Activated CD4-positive, alpha-beta T cell treated with anti-CD3 and anti-CD28 coated beads, Interleukin-2, amount 50 U/mL, for 24 hours (primary cell): ENCODE results near the gene KCNT1.
"Not testable (repeated sequence)": the region's sequence is repeated elsewhere in the genome, so short reads cannot be mapped to it uniquely, and the experiment has no call there.

Source experiments
- DNase-seq, 2 donors: peaks; one replicate each; pipeline ENCODE4 v3.0.0-alpha.2; 2020; ENCODE audit warnings: low read depth in 1 of 2, low spot score in 1 of 2

Gene KCNT1

GRCh38 chr9:135701959-135702721 lies at the start of gene KCNT1:
Gene KCNT1 (plus strand): TSS chr9:135702185. CDS start chr9:135702259, 74 bp downstream.
- peak; percentile 32 to 35 for DNase-seq

- DNase-seq: no peak
Measured at GRCh38 chr9:135655317-135655716, 46.7 kb upstream of the KCNT1 start.

- DNase-seq: no peak
Measured at GRCh38 chr9:135657416-135657815, 44.6 kb upstream of the KCNT1 start.

GRCh38 chr9:135659252-135659651 lies 42.7 kb upstream of the KCNT1 start:
- DNase-seq: no peak

DNA sequence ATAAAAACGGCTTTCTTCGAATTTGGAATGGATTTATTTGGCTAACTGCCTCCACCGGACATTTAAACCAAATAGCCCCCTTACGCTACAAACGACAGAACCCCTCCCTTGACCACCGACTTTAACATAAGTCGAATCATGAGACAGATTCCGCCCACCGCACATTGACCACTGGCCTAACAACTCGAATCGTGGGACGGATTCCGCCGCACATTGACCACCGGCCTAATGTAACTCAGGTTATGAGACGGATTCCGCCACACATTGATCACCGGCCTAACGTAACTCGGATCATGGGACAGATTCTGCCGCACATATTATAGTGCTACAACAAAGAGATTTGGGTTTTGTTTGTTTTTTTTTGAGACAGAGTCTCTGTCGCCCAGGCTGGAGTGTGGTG lies 41.6 kb upstream of the KCNT1 start:
- DNase-seq: no peak

- no peak for DNase-seq
Measured at GRCh38 chr9:135661816-135662560, 40.0 kb upstream of the KCNT1 start.

- DNase-seq: no peak
Measured at GRCh38 chr9:135662758-135663450, 39.1 kb upstream of the KCNT1 start, which contains the start of gene LCN9. Gene LCN9 (plus strand): TSS chr9:135663309. CDS start chr9:135663322, 13 bp downstream.

DNA sequence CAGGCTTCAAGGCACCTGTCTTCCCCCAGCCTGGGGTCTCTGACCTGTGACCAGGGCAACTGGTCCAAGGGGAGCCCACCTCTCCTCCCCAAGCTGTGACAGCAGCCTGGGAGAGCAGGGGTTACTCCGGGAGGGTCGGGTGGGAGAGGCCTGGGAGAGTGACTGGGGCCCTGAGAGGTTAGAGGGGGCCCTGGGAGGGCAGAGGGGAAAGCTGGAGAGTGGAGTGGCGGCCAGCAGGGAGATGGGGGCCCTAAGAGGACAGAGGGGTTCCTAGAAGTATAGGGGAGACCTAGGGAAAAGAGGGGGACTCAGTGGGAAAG lies 38.6 kb upstream of the KCNT1 start:
- DNase-seq: no peak

DNA sequence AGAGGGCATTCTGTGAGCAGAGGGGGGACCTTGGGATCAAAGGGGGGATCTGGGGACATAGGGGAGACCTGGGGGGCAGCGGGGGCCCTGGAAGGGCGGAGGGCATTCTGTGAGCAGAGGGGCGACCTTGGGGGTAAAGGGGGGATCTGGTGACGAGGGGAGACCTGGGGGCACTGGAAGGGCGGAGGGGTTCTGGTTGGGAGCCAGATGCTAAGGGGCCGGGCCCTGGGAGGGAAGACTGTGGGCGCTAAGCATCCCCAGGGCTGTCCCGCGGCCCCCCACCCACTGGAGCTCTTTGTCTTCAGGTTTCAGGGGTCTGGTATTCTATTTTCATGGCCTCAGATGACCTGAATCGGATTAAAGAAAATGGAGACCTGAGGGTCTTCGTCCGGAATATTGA lies 38.1 kb upstream of the KCNT1 start:
- no peak for DNase-seq

DNA sequence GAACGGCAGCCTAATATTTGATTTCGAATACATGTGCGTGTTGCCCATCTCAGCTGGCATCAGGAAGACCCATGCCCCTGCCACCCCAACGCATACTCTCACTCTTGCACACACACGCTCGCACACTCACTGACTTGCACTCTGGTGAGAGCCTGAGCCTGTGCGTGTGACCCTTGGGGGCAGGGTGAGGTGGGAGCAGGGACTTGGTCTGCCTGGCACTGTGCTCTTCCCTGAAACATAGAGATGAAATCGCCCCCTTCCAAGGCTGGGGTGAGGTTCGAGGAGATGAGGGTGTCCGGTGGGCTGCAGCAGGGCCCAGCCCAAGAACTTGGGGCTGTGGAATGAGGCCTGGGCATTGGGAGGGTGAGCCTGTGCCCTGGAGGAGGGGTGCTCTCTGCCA lies 37.7 kb upstream of the KCNT1 start:
- no peak for DNase-seq

GRCh38 chr9:135664801-135665794 lies 36.9 kb upstream of the KCNT1 start:
- DNase-seq: no peak

DNA sequence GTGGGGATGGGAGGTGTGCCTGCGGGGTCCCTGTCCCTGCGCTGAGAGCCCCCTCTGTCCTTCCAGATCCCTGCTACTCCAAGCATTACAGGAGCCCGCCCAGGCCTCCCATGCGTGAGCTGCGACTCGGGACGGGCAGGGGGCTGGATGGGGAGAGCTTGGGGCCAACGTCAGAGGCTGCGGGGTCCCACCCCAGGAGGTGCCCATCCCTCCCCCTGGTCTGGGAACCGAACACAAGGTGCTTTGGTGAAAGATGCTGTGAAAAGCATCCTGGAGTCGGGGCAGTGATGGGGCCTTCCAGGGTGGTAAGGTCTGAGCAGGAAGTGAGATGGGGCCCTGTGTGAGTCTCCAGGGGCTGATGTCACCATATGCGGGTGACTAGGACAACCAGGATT lies 36.2 kb upstream of the KCNT1 start:
- no peak for DNase-seq

GRCh38 chr9:135666534-135667462 lies 35.2 kb upstream of the KCNT1 start:
- no peak for DNase-seq

GRCh38 chr9:135667463-135668001 lies 34.5 kb upstream of the KCNT1 start:
- DNase-seq: no peak

DNA sequence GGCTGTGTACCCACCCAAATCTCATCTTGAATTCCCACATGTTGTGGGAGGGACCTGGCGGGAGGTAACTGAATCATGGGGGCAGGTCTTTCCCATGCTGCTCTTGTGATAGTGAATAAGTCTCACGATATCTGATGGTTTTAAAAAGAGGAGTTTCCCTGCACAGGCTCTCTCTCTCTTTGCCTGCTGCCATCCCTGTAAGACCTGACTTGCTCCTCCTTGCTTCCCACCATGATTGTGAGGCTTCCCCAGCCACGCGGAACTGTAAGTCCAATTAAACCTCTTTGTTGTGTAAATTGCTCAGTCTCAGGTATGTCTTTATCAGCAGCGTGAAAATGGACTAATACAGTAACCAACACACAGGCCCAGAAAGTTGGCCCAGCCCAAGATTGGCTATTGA lies 33.0 kb upstream of the KCNT1 start:
- not testable (repeated sequence) for DNase-seq

- DNase-seq: no peak
Measured at GRCh38 chr9:135669616-135670285, 32.2 kb upstream of the KCNT1 start.

GRCh38 chr9:135670721-135671590 lies 31.0 kb upstream of the KCNT1 start:
- DNase-seq: no peak

GRCh38 chr9:135671591-135672041 lies 30.4 kb upstream of the KCNT1 start:
- no peak for DNase-seq
